ENCODE data around the gene GKN1. TPM values are rescaled to one million over a fixed set of nuclear protein-coding genes. Genes with fewer than 3 reads are reported as not detected.
A peak's percentile ranks its signal among the peaks of the same experiment; 100 is the strongest.

The GKN1 gene
- total RNA-seq, 2 experiments from 2014 or later: not detected

GRCh38 chr2:69010437-69011194 lies 36.2 kb downstream of the GKN1 start:
- Mint-ChIP-seq H3K27ac (no peak overlapping the region), H3K36me3 (ENCODE audit: low read depth) (no peaks in the 10 kb centered on the region), H3K9me3 (ENCODE audit: low read depth) (no peaks in the 10 kb centered on the region), H3K4me3 (no peak overlapping the region), H3K4me1 (peaks cover 14% of the 10 kb centered on the region), H3K27me3 (peaks cover 34% of the 10 kb centered on the region)
- ATAC-seq: no peak
- POLR2A ChIA-PET: no interaction called here
- intact Hi-C loops (cut with DNase I, micrococcal nuclease): loop anchor here (5.0 kb wide), 2 partner anchors 68 to 297 kb away; no protein-coding TSS in a partner anchor
- CTCF ChIA-PET: interaction anchor here (0.7 to 1.7 kb wide), 3 partner anchors 11 to 35 kb away, joined by 3 to 6 read pairs (median 5); no protein-coding TSS in a partner anchor
- no peak for DNase-seq

DNA sequence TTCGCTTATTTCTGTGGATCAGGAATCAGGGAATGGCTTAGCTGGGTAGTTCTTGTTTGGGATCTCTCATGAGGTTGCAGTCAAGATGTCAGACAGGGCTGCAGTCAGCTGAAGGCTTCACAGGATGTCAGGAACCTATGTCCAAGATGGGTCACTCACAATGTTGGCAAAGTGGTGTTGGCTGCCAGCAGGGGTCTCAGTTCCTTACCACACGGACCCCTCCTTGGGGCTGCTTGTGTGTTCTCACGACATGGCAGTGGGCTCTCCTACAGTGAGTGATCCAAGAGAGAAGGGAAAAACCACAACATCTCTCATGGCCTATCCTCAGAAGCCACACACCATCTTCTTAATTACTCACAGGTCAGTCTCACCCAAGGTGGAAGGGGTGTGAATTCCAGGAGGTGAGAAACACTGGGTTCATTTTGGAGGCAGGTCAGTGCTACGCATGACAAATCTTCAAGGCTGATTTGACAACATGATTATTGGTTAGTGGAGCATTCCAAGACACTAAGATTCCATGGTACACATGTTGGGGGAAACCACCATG lies 37.2 kb downstream of the GKN1 start:
- Mint-ChIP-seq H3K4me1 (peaks cover 14% of the 10 kb centered on the region), H3K9me3 (ENCODE audit: low read depth) (no peaks in the 10 kb centered on the region), H3K27me3 (peaks cover 34% of the 10 kb centered on the region), H3K27ac (no peak overlapping the region), H3K36me3 (ENCODE audit: low read depth) (no peaks in the 10 kb centered on the region), H3K4me3 (no peak overlapping the region)
- DNase-seq (no peak), ATAC-seq (no peak)
- POLR2A ChIA-PET: no interaction called here
- intact Hi-C loops (cut with DNase I, micrococcal nuclease): loop anchor here (5.0 kb wide), 2 partner anchors 69 to 296 kb away; no protein-coding TSS in a partner anchor
- CTCF ChIA-PET: interaction anchor here (0.6 to 1.7 kb wide), 6 partner anchors 10 to 478 kb away, joined by 3 to 6 read pairs (median 3); no protein-coding TSS in a partner anchor

GRCh38 chr2:69012310-69013141 lies 38.1 kb downstream of the GKN1 start:
- intact Hi-C loops (cut with DNase I, micrococcal nuclease): loop anchor here (1.0 to 5.0 kb wide), 3 partner anchors 70 to 295 kb away; no protein-coding TSS in a partner anchor
- ChIA-PET POLR2A (no interaction called here), CTCF (interaction anchor here (0.6 to 1.4 kb wide), 8 partner anchors 9 to 479 kb away, joined by 3 read pairs; no protein-coding TSS in a partner anchor)
- DNase-seq (peak; percentile 59), ATAC-seq (peak; percentile 30)
- H3K9me3 Mint-ChIP-seq (ENCODE audit: low read depth): no peaks in the 10 kb centered on the region
- peaks cover 40% of the 10 kb centered on the region for H3K27me3 Mint-ChIP-seq
- no peaks in the 10 kb centered on the region for H3K36me3 Mint-ChIP-seq (ENCODE audit: low read depth)
- peak overlapping the region; percentile 23 for H3K27ac Mint-ChIP-seq
- peak overlapping the region; percentile 65 for H3K4me3 Mint-ChIP-seq
- H3K4me1 Mint-ChIP-seq: peaks cover 14% of the 10 kb centered on the region

GRCh38 chr2:69013142-69013839 lies 38.9 kb downstream of the GKN1 start, which contains the start of gene ANTXR1:
Gene ANTXR1, plus strand, starts transcription at chr2:69013179. Its CDS starts 321 bp downstream, at chr2:69013500.
- CTCF ChIA-PET: interaction anchor here (0.6 to 1.2 kb wide), 4 partner anchors 40 to 423 kb away, joined by 3 read pairs; no protein-coding TSS in a partner anchor
- H3K4me3 Mint-ChIP-seq: peak within 1 kb of the TSS; percentile 65
- H3K27ac Mint-ChIP-seq: peak within 1 kb of the TSS; percentile 23
- intact Hi-C loops (cut with DNase I, micrococcal nuclease): loop anchor here (1.0 to 5.0 kb wide), 3 partner anchors 71 to 294 kb away; no protein-coding TSS in a partner anchor
- DNase-seq (peak; percentile 45), ATAC-seq (peak; percentile 55)
- H3K4me1 Mint-ChIP-seq: peaks cover 14% of the 10 kb centered on the region
- H3K36me3 Mint-ChIP-seq (ENCODE audit: low read depth): no peaks in the 10 kb centered on the region
- H3K27me3 Mint-ChIP-seq: peaks cover 44% of the 10 kb centered on the region
- POLR2A ChIA-PET: no interaction called here
- H3K9me3 Mint-ChIP-seq (ENCODE audit: low read depth): no peaks in the 10 kb centered on the region

DNA sequence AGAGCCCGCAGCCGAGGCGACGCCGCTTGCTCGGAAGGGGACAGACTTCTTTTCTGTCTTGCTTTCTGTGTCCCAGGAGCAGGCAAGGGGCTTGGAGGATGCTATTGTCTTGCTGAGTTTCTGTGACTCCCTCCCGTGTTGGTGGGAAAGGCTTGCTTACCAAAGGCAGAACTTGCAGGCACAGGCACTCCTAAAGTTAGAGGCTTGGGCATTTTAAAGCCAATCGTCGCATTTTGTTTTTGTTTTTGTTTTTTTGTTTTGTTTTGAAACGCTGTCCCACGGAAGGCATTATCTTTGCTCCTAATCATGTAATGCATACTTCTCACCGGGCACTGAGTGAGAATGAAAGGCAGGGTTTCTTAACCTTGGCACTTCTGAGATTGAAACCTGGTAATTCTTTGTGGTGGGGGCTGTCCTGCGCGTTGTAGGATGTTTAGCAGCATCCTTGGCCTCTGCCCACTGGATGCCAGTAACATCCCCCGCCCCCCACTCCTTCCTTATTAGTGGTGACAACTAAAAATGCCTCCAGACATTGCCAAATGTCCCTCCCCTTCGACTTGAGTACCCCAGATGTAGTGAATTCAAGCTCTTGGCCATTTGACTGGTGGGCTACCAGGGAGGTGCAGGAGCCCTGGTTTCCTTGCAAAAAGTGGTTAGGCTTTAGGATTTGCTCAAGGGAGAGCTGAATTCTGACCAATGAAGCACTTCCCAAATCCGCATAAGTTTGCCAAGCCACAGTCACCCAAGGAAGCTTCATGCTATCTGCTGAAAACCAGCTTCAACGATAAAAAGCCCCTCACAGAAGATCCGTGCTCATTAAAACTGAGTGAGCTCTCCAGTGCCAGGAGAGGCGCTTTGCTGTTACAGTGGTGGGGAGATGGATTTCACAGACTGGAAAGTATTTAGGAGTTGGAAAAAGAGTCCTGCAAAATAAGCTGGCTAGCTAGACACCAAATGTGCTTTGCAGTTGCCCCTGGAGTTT lies 39.7 kb downstream of the GKN1 start:
- Mint-ChIP-seq H3K27me3 (peaks cover 48% of the 10 kb centered on the region), H3K27ac (no peak overlapping the region), H3K4me3 (peak overlapping the region; percentile 65), H3K4me1 (peaks cover 14% of the 10 kb centered on the region), H3K36me3 (ENCODE audit: low read depth) (no peaks in the 10 kb centered on the region), H3K9me3 (ENCODE audit: low read depth) (no peaks in the 10 kb centered on the region)
- ChIA-PET CTCF (interaction anchor here (0.7 to 1.3 kb wide), 2 partner anchors 10 to 549 kb away, joined by 4 to 6 read pairs; no protein-coding TSS in a partner anchor), POLR2A (interaction anchor here (0.5 kb wide), 1 partner anchor 100 kb away, joined by 3 read pairs; no protein-coding TSS in a partner anchor)
- DNase-seq (peak; percentile 48), ATAC-seq (peak; percentile 70)
- intact Hi-C loops (cut with DNase I, micrococcal nuclease): loop anchor here (1.0 to 5.0 kb wide), 3 partner anchors 72 to 293 kb away; no protein-coding TSS in a partner anchor

DNA sequence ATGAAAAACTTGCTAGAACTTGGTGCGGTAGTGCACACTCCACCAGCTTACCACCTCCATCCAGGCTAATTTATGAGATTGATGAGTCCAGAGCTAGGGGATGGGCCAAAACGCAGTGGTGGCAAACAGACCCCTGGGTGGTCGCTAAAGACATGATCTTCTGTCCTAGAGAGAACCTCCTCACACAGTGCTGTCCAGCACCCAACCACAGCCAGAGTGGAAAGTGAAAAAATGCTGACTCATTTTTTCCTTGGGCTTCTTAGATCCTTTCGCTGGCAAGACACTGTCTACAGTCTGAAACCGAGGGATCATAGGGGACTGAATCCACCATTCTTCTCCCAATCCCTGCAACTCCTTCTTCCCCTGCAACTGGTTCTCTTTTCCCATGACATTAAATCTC lies 42.6 kb downstream of the GKN1 start:
- no peaks in the 10 kb centered on the region for H3K9me3 Mint-ChIP-seq (ENCODE audit: low read depth)
- intact Hi-C loops (cut with DNase I, micrococcal nuclease): no loop called here
- peaks cover 14% of the 10 kb centered on the region for H3K4me1 Mint-ChIP-seq
- H3K4me3 Mint-ChIP-seq: no peak overlapping the region
- no peak overlapping the region for H3K27ac Mint-ChIP-seq
- H3K36me3 Mint-ChIP-seq (ENCODE audit: low read depth): no peaks in the 10 kb centered on the region
- POLR2A ChIA-PET: no interaction called here
- DNase-seq (no peak), ATAC-seq (no peak)
- CTCF ChIA-PET: interaction anchor here (1.3 to 1.5 kb wide), 2 partner anchors 17 to 57 kb away, joined by 3 to 4 read pairs; no protein-coding TSS in a partner anchor
- H3K27me3 Mint-ChIP-seq: peaks cover 49% of the 10 kb centered on the region

GRCh38 chr2:69017835-69018234 lies 43.4 kb downstream of the GKN1 start:
- peaks cover 42% of the 10 kb centered on the region for H3K27me3 Mint-ChIP-seq
- CTCF ChIA-PET: interaction anchor here (1.3 kb wide), 1 partner anchor 56 kb away, joined by 4 read pairs; no protein-coding TSS in a partner anchor

DNA sequence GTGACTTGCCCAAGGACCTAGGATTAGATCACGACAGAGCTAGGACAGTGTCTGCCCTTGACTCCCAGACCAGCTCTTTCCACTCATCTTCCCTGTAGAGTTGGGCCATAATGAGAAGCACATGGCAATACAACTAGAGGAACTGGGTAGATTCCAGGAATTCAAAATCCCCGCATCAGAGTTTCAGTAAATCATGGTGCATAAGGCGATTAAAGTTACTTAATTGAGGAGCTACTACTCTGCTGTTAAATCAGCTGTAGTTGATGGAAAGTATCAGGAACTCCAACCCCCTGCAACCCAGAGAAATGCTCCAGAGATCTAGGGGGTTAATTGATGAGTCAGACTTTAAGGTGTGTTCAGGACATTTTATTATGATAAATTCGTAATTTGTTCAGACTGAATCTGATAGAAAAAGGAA lies 44.3 kb downstream of the GKN1 start:
- no peak for DNase-seq

More at GRCh38 chr2:69017835-69018234, 43.4 kb downstream of the GKN1 start:
- Mint-ChIP-seq H3K4me1 (peaks cover 10% of the 10 kb centered on the region), H3K36me3 (ENCODE audit: low read depth) (no peaks in the 10 kb centered on the region), H3K27ac (no peak overlapping the region), H3K9me3 (ENCODE audit: low read depth) (no peaks in the 10 kb centered on the region), H3K4me3 (no peak overlapping the region)
- intact Hi-C loops (cut with DNase I, micrococcal nuclease): no loop called here
- ATAC-seq: no peak
- DNase-seq: no peak
- POLR2A ChIA-PET: no interaction called here

DNA sequence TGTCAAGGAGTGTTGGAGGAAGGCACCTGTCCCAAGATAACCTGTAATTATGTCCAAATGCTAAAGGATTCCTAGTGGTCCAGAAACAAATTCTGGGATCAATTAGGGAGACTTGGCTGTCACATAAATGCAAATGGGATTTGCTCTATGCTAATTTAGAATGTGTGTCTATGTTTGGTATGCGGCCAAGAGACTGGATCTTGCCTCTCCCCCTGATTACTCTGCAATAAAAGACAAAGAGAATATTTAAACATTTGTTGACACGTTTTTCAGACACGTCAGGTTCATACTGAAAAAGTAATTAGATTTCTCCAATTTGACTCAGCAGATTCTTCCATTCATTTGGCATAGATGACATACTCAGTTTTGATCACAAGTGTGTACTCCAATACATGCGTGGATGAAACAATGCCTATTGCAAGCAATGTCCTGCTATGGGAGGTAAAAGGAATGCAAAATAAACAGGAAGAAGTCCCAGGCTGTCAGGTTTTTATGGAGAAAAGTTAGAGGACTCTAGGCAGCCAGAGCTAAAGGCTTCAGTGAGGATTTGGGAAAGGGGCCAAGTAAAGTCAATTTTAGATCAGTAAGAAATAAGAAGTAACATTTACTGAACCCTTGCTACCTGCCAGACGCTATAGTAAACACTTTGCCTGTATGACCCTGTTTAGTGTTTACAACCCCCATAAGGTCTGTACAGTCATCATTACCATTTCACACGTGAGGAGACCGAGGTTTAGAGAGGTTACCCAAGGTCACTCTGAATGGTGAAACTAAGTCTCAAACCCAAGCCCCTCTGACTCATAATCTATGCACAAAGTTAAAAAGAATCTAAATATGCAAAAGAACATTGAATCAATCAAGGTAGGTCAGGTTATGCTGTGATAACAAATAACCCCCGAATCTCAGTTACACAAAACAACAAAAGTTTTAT lies 46.3 kb downstream of the GKN1 start:
- Mint-ChIP-seq H3K27me3 (peaks cover 30% of the 10 kb centered on the region), H3K27ac (no peak overlapping the region), H3K4me1 (no peaks in the 10 kb centered on the region), H3K9me3 (ENCODE audit: low read depth) (no peaks in the 10 kb centered on the region), H3K36me3 (ENCODE audit: low read depth) (no peaks in the 10 kb centered on the region), H3K4me3 (no peak overlapping the region)
- DNase-seq: no peak
- intact Hi-C loops (cut with DNase I, micrococcal nuclease): no loop called here
- POLR2A ChIA-PET: no interaction called here
- CTCF ChIA-PET: interaction anchor here (0.7 to 1.2 kb wide), 3 partner anchors 9 to 22 kb away, joined by 3 to 4 read pairs (median 3); no protein-coding TSS in a partner anchor
- no peak for ATAC-seq

More for the DNA sequence above, 44.3 kb downstream of the GKN1 start:
- no peak for ATAC-seq
- Mint-ChIP-seq H3K9me3 (ENCODE audit: low read depth) (no peaks in the 10 kb centered on the region), H3K36me3 (ENCODE audit: low read depth) (no peaks in the 10 kb centered on the region), H3K4me1 (peaks cover 6% of the 10 kb centered on the region), H3K27ac (no peak overlapping the region), H3K27me3 (peaks cover 41% of the 10 kb centered on the region), H3K4me3 (no peak overlapping the region)
- intact Hi-C loops (cut with DNase I, micrococcal nuclease): no loop called here
- ChIA-PET POLR2A (no interaction called here), CTCF (no interaction called here)
